OCI-LY7 (cell line): ENCODE data around the gene LSM14B. TPM values are rescaled to one million over a fixed set of nuclear protein-coding genes. Genes with fewer than 3 reads are reported as not detected.

ENCODE experiments used
- BruUV-seq: library from RNA; stranded (reverse); fragments of 400-500 nt; replicated peaks from 2 replicates; lab custom pipeline; 2021; lab: Mats Ljungman, UMichigan
- CTCF ChIA-PET: fragments of 300-600 bp; sonication (Branson Sonifier 250); formaldehyde crosslinking; loops from one replicate; lab custom pipeline; 2022; ENCODE audit warnings: antibody characterized with exemption; ENCODE audit not compliant: unreplicated experiment; lab: Charles Lee
- POLR2A ChIA-PET: fragments of 300-600 bp; sonication (Branson Sonifier 250); formaldehyde crosslinking; loops from one replicate; lab custom pipeline; 2022; ENCODE audit warnings: antibody characterized with exemption; lab: Charles Lee
- DNase-seq: peaks from one replicate; pipeline ENCODE4 v3.0.0-alpha.2; 2015; ENCODE audit warnings: low spot score
- H2AFZ ChIP-seq: fragments of 200-600 bp; sonication (generic), shearing (Covaris generic); 2 replicates; pipeline ENCODE4 v1.6.1; 2014; ENCODE audit warnings: mild to moderate bottlenecking, antibody characterized with exemption, low read length, moderate library complexity
- H3K27ac ChIP-seq: fragments of 200-600 bp; sonication (generic); 2 replicates; pipeline ENCODE4 v1.5.1; 2014; ENCODE audit warnings: mixed run types, low read depth, mild to moderate bottlenecking, moderate library complexity, low read length, inconsistent platforms; ENCODE audit not compliant: poor library complexity, severe bottlenecking
- H3K36me3 ChIP-seq: fragments of 200-600 bp; sonication (generic); 2 replicates; pipeline ENCODE4 v1.6.1; 2014; ENCODE audit warnings: mild to moderate bottlenecking, antibody characterized with exemption, low read length, moderate library complexity, mixed read lengths; ENCODE audit not compliant: insufficient read depth
- H3K4me1 ChIP-seq: fragments of 200-600 bp; sonication (generic); 2 replicates; pipeline ENCODE4 v1.5.1; 2014; ENCODE audit warnings: mild to moderate bottlenecking, low read length; ENCODE audit not compliant: insufficient read depth, poor library complexity, severe bottlenecking
- H3K4me2 ChIP-seq: fragments of 200-600 bp; sonication (generic); 2 replicates; pipeline ENCODE4 v1.6.1; 2014; ENCODE audit warnings: mild to moderate bottlenecking, low read length
- H3K4me3 ChIP-seq: fragments of 200-600 bp; sonication (generic); 2 replicates; pipeline ENCODE4 v1.5.1; 2014; ENCODE audit warnings: mild to moderate bottlenecking, low read depth, low read length; ENCODE audit not compliant: poor library complexity, severe bottlenecking
- H3K79me2 ChIP-seq: fragments of 200-600 bp; sonication (generic); 2 replicates; pipeline ENCODE4 v1.6.1; 2016; ENCODE audit warnings: low read depth, mild to moderate bottlenecking, low read length, moderate library complexity, mixed read lengths; ENCODE audit not compliant: insufficient read depth
- H3K9me2 ChIP-seq: fragments of 200-600 bp; sonication (generic); 2 replicates; pipeline ENCODE4 v1.6.1; 2016; ENCODE audit warnings: mild to moderate bottlenecking, low read length, mixed read lengths; ENCODE audit not compliant: insufficient read depth
- H3K9me3 ChIP-seq: fragments of 200-600 bp; sonication (generic); 2 replicates; pipeline ENCODE4 v1.6.1; 2014; ENCODE audit warnings: mild to moderate bottlenecking, mixed run types, low read length, mixed read lengths
- H4K20me1 ChIP-seq: fragments of 200-600 bp; sonication (generic); 2 replicates; pipeline ENCODE4 v1.6.1; 2014; ENCODE audit warnings: mild to moderate bottlenecking, antibody characterized with exemption, low read length, moderate library complexity, mixed read lengths; ENCODE audit not compliant: insufficient read depth
- EZH2phosphoT487 ChIP-seq: fragments of 200-600 bp; sonication (generic); IDR thresholded peaks from 2 replicates; pipeline ENCODE4 v1.6.1; 2018; ENCODE audit warnings: low read depth, borderline replicate concordance, mild to moderate bottlenecking, mixed run types, antibody characterized with exemption, low read length, moderate library complexity, mixed read lengths
- intact Hi-C: fragments of 100-400 bp; cut with micrococcal nuclease; formaldehyde crosslinking; loops from one replicate; pipeline ENCODE4 v1.10.0; 2022; ENCODE audit not compliant: unreplicated experiment
- total RNA-seq, 2 experiments: library from RNA; depleted of rRNA in 1 of 2; stranded (reverse); fragments of >200 nt in 1 of 2; shearing (Covaris generic) in 1 of 2; gene quantifications; 2 replicates each; pipeline ENCODE4 v1.2.3, GENCODE V29; 2014 to 2022
- TF ChIP-seq, protein P1 (sequence below): fragments of 200-600 bp; sonication (generic); conservative IDR thresholded peaks from 2 replicates; pipeline ENCODE4 v1.5.1; 2014; ENCODE audit warnings: mild to moderate bottlenecking, antibody characterized with exemption, low read length, moderate library complexity, mixed read lengths

Gene LSM14B
- total RNA-seq, 2 experiments from 2014 or later: 44.7 to 53.7 TPM

DNA sequence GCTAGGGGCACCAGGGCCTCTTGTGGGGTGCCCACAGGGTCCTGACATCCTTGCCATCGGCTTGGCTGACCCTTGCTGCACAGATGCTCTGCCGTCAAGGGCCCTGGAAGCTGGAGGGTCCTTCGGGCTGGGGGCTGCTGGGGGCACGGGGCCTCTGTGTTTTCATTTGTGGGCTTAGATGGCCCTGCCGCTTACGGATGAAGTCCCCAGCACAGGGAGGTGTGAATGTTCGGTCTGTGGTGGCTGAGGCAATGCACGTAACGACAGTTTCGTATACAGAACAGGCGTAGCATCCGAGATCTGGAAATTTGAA, 35.8 kb downstream of the LSM14B start:
- Histone ChIP-seq H2AFZ (no peak overlapping the region), H3K9me2 (no peaks in the 10 kb centered on the region), H3K27ac (no peak overlapping the region), H4K20me1 (no peaks in the 10 kb centered on the region), H3K4me1 (no peaks in the 10 kb centered on the region), H3K4me2 (no peak overlapping the region), H3K9me3 (no peaks in the 10 kb centered on the region), H3K79me2 (no peaks in the 10 kb centered on the region), H3K4me3 (no peak overlapping the region), H3K36me3 (peaks cover 19% of the 10 kb centered on the region)
- CTCF ChIA-PET: no interaction called here
- TF ChIP-seq, protein P1, sequence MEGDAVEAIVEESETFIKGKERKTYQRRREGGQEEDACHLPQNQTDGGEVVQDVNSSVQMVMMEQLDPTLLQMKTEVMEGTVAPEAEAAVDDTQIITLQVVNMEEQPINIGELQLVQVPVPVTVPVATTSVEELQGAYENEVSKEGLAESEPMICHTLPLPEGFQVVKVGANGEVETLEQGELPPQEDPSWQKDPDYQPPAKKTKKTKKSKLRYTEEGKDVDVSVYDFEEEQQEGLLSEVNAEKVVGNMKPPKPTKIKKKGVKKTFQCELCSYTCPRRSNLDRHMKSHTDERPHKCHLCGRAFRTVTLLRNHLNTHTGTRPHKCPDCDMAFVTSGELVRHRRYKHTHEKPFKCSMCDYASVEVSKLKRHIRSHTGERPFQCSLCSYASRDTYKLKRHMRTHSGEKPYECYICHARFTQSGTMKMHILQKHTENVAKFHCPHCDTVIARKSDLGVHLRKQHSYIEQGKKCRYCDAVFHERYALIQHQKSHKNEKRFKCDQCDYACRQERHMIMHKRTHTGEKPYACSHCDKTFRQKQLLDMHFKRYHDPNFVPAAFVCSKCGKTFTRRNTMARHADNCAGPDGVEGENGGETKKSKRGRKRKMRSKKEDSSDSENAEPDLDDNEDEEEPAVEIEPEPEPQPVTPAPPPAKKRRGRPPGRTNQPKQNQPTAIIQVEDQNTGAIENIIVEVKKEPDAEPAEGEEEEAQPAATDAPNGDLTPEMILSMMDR: no peak
- no peak for TF ChIP-seq EZH2phosphoT487
- BruUV-seq: no TSS peak
- no peak for DNase-seq
- POLR2A ChIA-PET: no interaction called here
- intact Hi-C loops: loop anchor here (5.0 kb wide), 1 partner anchor 146 kb away; no protein-coding TSS in a partner anchor

GRCh38 chr20:62158541-62158940, 36.3 kb downstream of the LSM14B start:
- Histone ChIP-seq H3K36me3 (peaks cover 14% of the 10 kb centered on the region), H4K20me1 (no peaks in the 10 kb centered on the region), H3K4me3 (no peak overlapping the region), H3K4me2 (no peak overlapping the region), H3K9me2 (no peaks in the 10 kb centered on the region), H3K4me1 (no peaks in the 10 kb centered on the region), H3K9me3 (no peaks in the 10 kb centered on the region), H2AFZ (no peak overlapping the region), H3K27ac (no peak overlapping the region), H3K79me2 (no peaks in the 10 kb centered on the region)
- DNase-seq: no peak
- TF ChIP-seq, protein P1: no peak
- TF ChIP-seq EZH2phosphoT487: no peak
- no TSS peak for BruUV-seq
- intact Hi-C loops: loop anchor here (5.0 kb wide), 1 partner anchor 146 kb away; no protein-coding TSS in a partner anchor
- CTCF ChIA-PET: no interaction called here
- POLR2A ChIA-PET: no interaction called here

GRCh38 chr20:62159052-62159451, 36.8 kb downstream of the LSM14B start:
- Histone ChIP-seq H3K9me3 (no peaks in the 10 kb centered on the region), H3K79me2 (no peaks in the 10 kb centered on the region), H3K4me3 (no peak overlapping the region), H4K20me1 (no peaks in the 10 kb centered on the region), H3K4me1 (no peaks in the 10 kb centered on the region), H3K27ac (no peak overlapping the region), H3K36me3 (peaks cover 9% of the 10 kb centered on the region), H3K9me2 (no peaks in the 10 kb centered on the region), H2AFZ (no peak overlapping the region), H3K4me2 (no peak overlapping the region)
- BruUV-seq: no TSS peak
- no peak for TF ChIP-seq EZH2phosphoT487
- TF ChIP-seq, protein P1: no peak
- intact Hi-C loops: loop anchor here (5.0 kb wide), 1 partner anchor 147 kb away; no protein-coding TSS in a partner anchor
- POLR2A ChIA-PET: no interaction called here
- DNase-seq: no peak
- CTCF ChIA-PET: no interaction called here
